Measurements from ENCODE around the gene UGGT1.

Gene UGGT1

DNA sequence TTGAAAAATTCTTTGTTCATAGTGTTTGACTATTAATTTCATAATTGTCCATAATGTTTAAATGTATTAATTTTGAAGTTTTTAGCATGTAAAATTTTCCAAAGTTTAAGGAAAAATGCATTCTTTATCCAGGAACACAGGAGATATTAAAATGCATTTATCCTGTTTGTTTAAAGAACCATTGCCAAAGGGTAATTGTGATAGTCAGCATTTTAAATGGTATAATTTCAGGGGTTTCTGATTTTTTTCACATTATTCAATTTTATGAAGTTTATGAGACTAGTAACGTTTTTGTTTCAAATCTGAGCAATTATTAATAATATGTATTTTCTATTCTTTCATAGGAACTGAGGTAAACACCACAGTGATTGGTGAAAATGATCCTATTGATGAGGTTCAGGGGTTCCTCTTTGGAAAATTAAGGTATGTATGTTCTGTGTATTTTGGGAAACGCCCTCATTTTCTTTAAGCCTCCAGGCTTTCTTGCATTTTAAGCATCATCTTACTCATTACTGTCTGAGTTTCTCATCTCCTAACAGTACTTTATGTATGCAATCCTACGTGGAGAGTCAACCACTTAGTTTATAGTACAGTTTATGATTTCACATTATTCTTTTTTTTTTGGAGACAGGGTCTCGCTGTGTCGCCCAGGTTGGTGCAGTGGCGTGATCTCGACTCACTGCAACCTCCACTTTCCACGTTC, 25.1 kb downstream of the UGGT1 start:
- no peaks in the 10 kb centered on the region for H3K79me1 ChIP-seq (ENCODE audit: low read length)
- H2BK5ac ChIP-seq (ENCODE audit: low read length): no peak overlapping the region
- no peak overlapping the region for H2BK120ac ChIP-seq (ENCODE audit: low read depth, low read length)
- no peak overlapping the region for H3K18ac ChIP-seq (ENCODE audit: low read length)
- no peak overlapping the region for H3K27ac ChIP-seq (ENCODE audit: low read depth, low read length)
- no peak overlapping the region for H3K23ac ChIP-seq (ENCODE audit: low read length)
- no CpG with 5 or more reads among the region's 8 CpGs for WGBS (ENCODE audit: extremely low coverage, insufficient coverage, low lambda C conversion rate)
- H3K9ac ChIP-seq (ENCODE audit: low read length): no peak overlapping the region
- no peak overlapping the region for H3K4me2 ChIP-seq (ENCODE audit: low read length)
- no peak for DNase-seq
- no peaks in the 10 kb centered on the region for H3K36me3 ChIP-seq (ENCODE audit: control insufficient read depth, insufficient read depth, low read length)
- no peaks in the 10 kb centered on the region for H3K4me1 ChIP-seq (ENCODE audit: control insufficient read depth, low read depth, low read length)
- no peak overlapping the region for H2AK5ac ChIP-seq (ENCODE audit: low read length)
- no peak overlapping the region for H4K5ac ChIP-seq (ENCODE audit: low read length)
- H3K56ac ChIP-seq (ENCODE audit: low read length): no peak overlapping the region
- no peak overlapping the region for H3K4me3 ChIP-seq (ENCODE audit: low read length)
- no peak overlapping the region for H3K4ac ChIP-seq (ENCODE audit: low read depth, low read length)
- no peaks in the 10 kb centered on the region for H3K79me2 ChIP-seq (ENCODE audit: control insufficient read depth, insufficient read depth, low read length)
- H4K8ac ChIP-seq (ENCODE audit: low read depth, low read length): no peak overlapping the region
- no peaks in the 10 kb centered on the region for H3K27me3 ChIP-seq (ENCODE audit: insufficient read depth, low read length, poor library complexity)
- no peak overlapping the region for H2BK15ac ChIP-seq (replicated peaks; ENCODE audit: low read depth)

DNA sequence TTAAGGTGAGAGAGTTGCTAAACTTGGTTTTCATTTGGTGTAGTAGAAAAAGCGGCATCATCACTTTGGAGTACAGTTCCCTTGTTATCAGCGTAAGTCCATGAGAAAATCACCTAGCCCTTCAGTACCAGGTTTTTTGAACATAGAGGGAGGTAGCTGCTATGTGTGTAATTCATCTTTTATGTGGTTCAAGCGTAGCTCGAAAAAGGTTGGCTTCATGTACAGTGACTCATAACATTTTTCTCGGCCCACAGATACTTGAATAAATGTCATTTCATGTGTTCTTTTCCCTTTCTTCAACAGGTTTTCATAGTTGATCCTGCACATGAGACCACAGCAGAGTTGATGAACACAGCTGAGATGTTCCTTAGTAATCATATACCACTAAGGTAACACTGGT, 43.6 kb downstream of the UGGT1 start:
- no peaks in the 10 kb centered on the region for H3K79me1 ChIP-seq (ENCODE audit: low read length)
- H3K56ac ChIP-seq (ENCODE audit: low read length): no peak overlapping the region
- no peak overlapping the region for H4K5ac ChIP-seq (ENCODE audit: low read length)
- no peak overlapping the region for H2BK120ac ChIP-seq (ENCODE audit: low read depth, low read length)
- H2BK15ac ChIP-seq (replicated peaks; ENCODE audit: low read depth): no peak overlapping the region
- H3K79me2 ChIP-seq (ENCODE audit: control insufficient read depth, insufficient read depth, low read length): no peaks in the 10 kb centered on the region
- no peaks in the 10 kb centered on the region for H3K4me1 ChIP-seq (ENCODE audit: control insufficient read depth, low read depth, low read length)
- no peak overlapping the region for H3K4me3 ChIP-seq (ENCODE audit: low read length)
- no peak overlapping the region for H2AK5ac ChIP-seq (ENCODE audit: low read length)
- WGBS (ENCODE audit: extremely low coverage, insufficient coverage, low lambda C conversion rate): no CpG with 5 or more reads among the region's 5 CpGs
- no peak overlapping the region for H4K8ac ChIP-seq (ENCODE audit: low read depth, low read length)
- no peak for DNase-seq
- peaks cover 2% of the 10 kb centered on the region for H3K36me3 ChIP-seq (ENCODE audit: control insufficient read depth, insufficient read depth, low read length)
- no peak overlapping the region for H2BK5ac ChIP-seq (ENCODE audit: low read length)
- no peaks in the 10 kb centered on the region for H3K27me3 ChIP-seq (ENCODE audit: insufficient read depth, low read length, poor library complexity)
- no peak overlapping the region for H3K4me2 ChIP-seq (ENCODE audit: low read length)
- H3K9ac ChIP-seq (ENCODE audit: low read length): no peak overlapping the region
- H3K23ac ChIP-seq (ENCODE audit: low read length): no peak overlapping the region
- H3K18ac ChIP-seq (ENCODE audit: low read length): no peak overlapping the region
- no peak overlapping the region for H3K27ac ChIP-seq (ENCODE audit: low read depth, low read length)
- no peak overlapping the region for H3K4ac ChIP-seq (ENCODE audit: low read depth, low read length)

DNA sequence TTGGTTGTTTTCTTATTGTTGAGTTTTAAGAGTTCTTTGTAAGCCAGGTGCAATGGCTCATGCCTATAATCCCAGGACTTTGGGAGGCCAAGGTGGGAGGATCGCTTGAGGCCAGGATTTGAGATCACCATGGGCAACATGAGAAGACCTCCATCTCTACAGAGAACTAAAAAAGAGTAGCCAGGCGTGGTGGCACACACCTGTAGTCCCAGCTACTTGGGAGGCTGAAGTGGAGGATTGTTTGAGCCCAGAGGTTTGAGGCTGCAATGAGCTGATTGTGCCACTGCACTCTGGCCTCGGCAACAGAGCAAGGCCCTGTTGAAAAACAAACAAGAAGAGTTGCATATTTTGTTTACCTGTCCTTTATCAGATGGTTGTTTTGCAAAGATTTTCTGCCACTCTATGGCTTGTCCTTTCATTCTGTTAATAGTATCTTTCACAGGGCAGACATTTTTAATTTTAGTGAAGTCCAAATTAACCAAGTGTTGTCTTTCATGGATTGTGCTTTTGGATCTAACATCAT, 46.2 kb downstream of the UGGT1 start:
- no peaks in the 10 kb centered on the region for H3K79me2 ChIP-seq (ENCODE audit: control insufficient read depth, insufficient read depth, low read length)
- H3K4me1 ChIP-seq (ENCODE audit: control insufficient read depth, low read depth, low read length): no peaks in the 10 kb centered on the region
- no peak overlapping the region for H2BK5ac ChIP-seq (ENCODE audit: low read length)
- no peak overlapping the region for H4K8ac ChIP-seq (ENCODE audit: low read depth, low read length)
- H4K5ac ChIP-seq (ENCODE audit: low read length): no peak overlapping the region
- no peak overlapping the region for H2AK5ac ChIP-seq (ENCODE audit: low read length)
- H3K36me3 ChIP-seq (ENCODE audit: control insufficient read depth, insufficient read depth, low read length): peaks cover 4% of the 10 kb centered on the region
- H2BK15ac ChIP-seq (replicated peaks; ENCODE audit: low read depth): no peak overlapping the region
- H3K27me3 ChIP-seq (ENCODE audit: insufficient read depth, low read length, poor library complexity): no peaks in the 10 kb centered on the region
- H3K9ac ChIP-seq (ENCODE audit: low read length): no peak overlapping the region
- DNase-seq: no peak
- no peak overlapping the region for H3K56ac ChIP-seq (ENCODE audit: low read length)
- H3K4ac ChIP-seq (ENCODE audit: low read depth, low read length): no peak overlapping the region
- no peaks in the 10 kb centered on the region for H3K79me1 ChIP-seq (ENCODE audit: low read length)
- H3K4me3 ChIP-seq (ENCODE audit: low read length): no peak overlapping the region
- no peak overlapping the region for H3K27ac ChIP-seq (ENCODE audit: low read depth, low read length)
- no peak overlapping the region for H3K23ac ChIP-seq (ENCODE audit: low read length)
- no peak overlapping the region for H2BK120ac ChIP-seq (ENCODE audit: low read depth, low read length)
- WGBS (ENCODE audit: extremely low coverage, insufficient coverage, low lambda C conversion rate): no CpG with 5 or more reads among the region's 3 CpGs
- H3K18ac ChIP-seq (ENCODE audit: low read length): no peak overlapping the region
- H3K4me2 ChIP-seq (ENCODE audit: low read length): no peak overlapping the region

DNA sequence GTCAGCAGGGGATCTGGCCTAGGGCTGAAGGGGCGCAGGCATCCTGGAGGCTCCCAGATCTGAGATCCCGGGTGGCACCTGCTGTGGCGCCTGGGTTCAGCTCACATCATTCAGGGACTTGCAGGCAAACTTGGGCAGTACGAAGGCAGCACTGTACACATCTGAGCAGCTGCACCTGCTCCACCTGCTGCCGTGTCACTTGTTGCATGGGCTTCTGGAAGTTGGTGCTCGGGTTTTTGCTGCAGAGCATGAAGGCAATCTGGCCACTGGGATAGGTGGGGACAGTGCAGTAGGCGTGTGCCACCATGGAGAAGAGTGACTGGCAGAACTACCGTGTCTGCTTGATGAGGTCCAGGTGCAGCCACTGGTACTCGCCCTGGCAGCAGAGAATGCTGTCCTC, 48.6 kb downstream of the UGGT1 start:
- Histone ChIP-seq H3K9ac (ENCODE audit: low read length) (no peak overlapping the region), H3K79me2 (ENCODE audit: control insufficient read depth, insufficient read depth, low read length) (no peaks in the 10 kb centered on the region), H4K5ac (ENCODE audit: low read length) (no peak overlapping the region), H3K4me2 (ENCODE audit: low read length) (no peak overlapping the region), H3K36me3 (ENCODE audit: control insufficient read depth, insufficient read depth, low read length) (peaks cover 4% of the 10 kb centered on the region), H3K4me3 (ENCODE audit: low read length) (no peak overlapping the region), H3K4me1 (ENCODE audit: control insufficient read depth, low read depth, low read length) (no peaks in the 10 kb centered on the region), H3K18ac (ENCODE audit: low read length) (no peak overlapping the region), H3K27me3 (ENCODE audit: insufficient read depth, low read length, poor library complexity) (no peaks in the 10 kb centered on the region), H2BK120ac (ENCODE audit: low read depth, low read length) (no peak overlapping the region), H2BK5ac (ENCODE audit: low read length) (no peak overlapping the region), H2AK5ac (ENCODE audit: low read length) (no peak overlapping the region), H2BK15ac (replicated peaks; ENCODE audit: low read depth) (no peak overlapping the region), H3K23ac (ENCODE audit: low read length) (no peak overlapping the region), H3K79me1 (ENCODE audit: low read length) (no peaks in the 10 kb centered on the region), H3K27ac (ENCODE audit: low read depth, low read length) (no peak overlapping the region), H4K8ac (ENCODE audit: low read depth, low read length) (no peak overlapping the region), H3K56ac (ENCODE audit: low read length) (no peak overlapping the region), H3K4ac (ENCODE audit: low read depth, low read length) (no peak overlapping the region)
- DNase-seq: no peak
- WGBS (ENCODE audit: extremely low coverage, insufficient coverage, low lambda C conversion rate): no CpG with 5 or more reads among the region's 9 CpGs

DNA sequence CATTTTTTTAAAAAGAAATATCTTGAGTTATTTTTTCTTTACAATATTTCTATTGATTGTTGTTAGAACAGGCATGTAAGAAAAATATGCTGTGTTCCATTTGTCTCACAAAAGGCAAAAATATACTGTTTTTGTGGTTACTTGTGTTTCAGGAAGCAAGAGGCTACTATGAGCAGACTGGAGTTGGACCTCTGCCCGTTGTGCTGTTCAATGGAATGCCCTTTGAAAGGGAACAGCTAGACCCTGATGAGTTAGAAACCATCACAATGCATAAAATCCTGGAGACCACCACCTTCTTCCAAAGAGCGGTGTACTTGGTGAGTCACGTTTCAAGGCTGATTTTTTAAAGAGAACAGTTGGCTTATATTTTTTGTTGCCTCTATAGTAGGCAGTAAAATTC, 54.7 kb downstream of the UGGT1 start:
- no peak for DNase-seq
- Histone ChIP-seq H3K4me3 (ENCODE audit: low read length) (no peak overlapping the region), H3K27ac (ENCODE audit: low read depth, low read length) (no peak overlapping the region), H3K27me3 (ENCODE audit: insufficient read depth, low read length, poor library complexity) (no peaks in the 10 kb centered on the region), H2BK120ac (ENCODE audit: low read depth, low read length) (no peak overlapping the region), H3K9ac (ENCODE audit: low read length) (no peak overlapping the region), H2BK15ac (replicated peaks; ENCODE audit: low read depth) (no peak overlapping the region), H3K79me1 (ENCODE audit: low read length) (no peaks in the 10 kb centered on the region), H3K18ac (ENCODE audit: low read length) (no peak overlapping the region), H2BK5ac (ENCODE audit: low read length) (no peak overlapping the region), H3K4me1 (ENCODE audit: control insufficient read depth, low read depth, low read length) (no peaks in the 10 kb centered on the region), H4K5ac (ENCODE audit: low read length) (no peak overlapping the region), H2AK5ac (ENCODE audit: low read length) (no peak overlapping the region), H3K79me2 (ENCODE audit: control insufficient read depth, insufficient read depth, low read length) (no peaks in the 10 kb centered on the region), H3K56ac (ENCODE audit: low read length) (no peak overlapping the region), H3K4me2 (ENCODE audit: low read length) (no peak overlapping the region), H3K4ac (ENCODE audit: low read depth, low read length) (no peak overlapping the region), H3K36me3 (ENCODE audit: control insufficient read depth, insufficient read depth, low read length) (no peaks in the 10 kb centered on the region), H4K8ac (ENCODE audit: low read depth, low read length) (no peak overlapping the region), H3K23ac (ENCODE audit: low read length) (no peak overlapping the region)
- no CpG with 5 or more reads among the region's 3 CpGs for WGBS (ENCODE audit: extremely low coverage, insufficient coverage, low lambda C conversion rate)

DNA sequence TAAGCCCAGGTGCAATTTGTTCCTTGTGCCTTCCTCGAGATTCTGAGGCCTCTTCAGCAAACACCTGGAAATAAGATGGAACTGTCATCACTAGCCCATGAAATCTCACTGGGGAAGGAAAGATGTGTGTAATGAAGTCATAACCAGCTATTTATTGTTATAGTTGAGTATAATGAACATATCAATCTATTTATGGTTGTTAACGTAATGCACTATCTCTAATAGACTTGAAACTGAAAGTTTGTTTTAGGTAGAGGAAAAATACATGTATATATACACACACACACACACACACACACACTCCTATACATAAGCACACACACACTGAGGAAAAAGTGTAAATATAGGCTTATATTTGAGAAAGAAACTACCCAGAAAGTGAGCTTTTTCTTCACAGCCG, 62.8 kb downstream of the UGGT1 start:
- Histone ChIP-seq H3K23ac (ENCODE audit: low read length) (no peak overlapping the region), H3K36me3 (ENCODE audit: control insufficient read depth, insufficient read depth, low read length) (peaks cover 4% of the 10 kb centered on the region), H3K4me1 (ENCODE audit: control insufficient read depth, low read depth, low read length) (no peaks in the 10 kb centered on the region), H3K4ac (ENCODE audit: low read depth, low read length) (no peak overlapping the region), H2BK5ac (ENCODE audit: low read length) (no peak overlapping the region), H3K56ac (ENCODE audit: low read length) (no peak overlapping the region), H4K8ac (ENCODE audit: low read depth, low read length) (no peak overlapping the region), H3K9ac (ENCODE audit: low read length) (no peak overlapping the region), H3K4me3 (ENCODE audit: low read length) (no peak overlapping the region), H2BK15ac (replicated peaks; ENCODE audit: low read depth) (no peak overlapping the region), H3K18ac (ENCODE audit: low read length) (no peak overlapping the region), H2BK120ac (ENCODE audit: low read depth, low read length) (no peak overlapping the region), H3K79me1 (ENCODE audit: low read length) (peaks cover 2% of the 10 kb centered on the region), H3K4me2 (ENCODE audit: low read length) (no peak overlapping the region), H3K27me3 (ENCODE audit: insufficient read depth, low read length, poor library complexity) (no peaks in the 10 kb centered on the region), H3K27ac (ENCODE audit: low read depth, low read length) (no peak overlapping the region), H4K5ac (ENCODE audit: low read length) (no peak overlapping the region), H2AK5ac (ENCODE audit: low read length) (no peak overlapping the region), H3K79me2 (ENCODE audit: control insufficient read depth, insufficient read depth, low read length) (no peaks in the 10 kb centered on the region)
- DNase-seq: no peak
- WGBS (ENCODE audit: extremely low coverage, insufficient coverage, low lambda C conversion rate): no CpG with 5 or more reads among the region's 3 CpGs
